ENCODE measurements around the gene HSPA6. TPM values are rescaled to one million over a fixed set of nuclear protein-coding genes. Genes with fewer than 3 reads are reported as not detected.

The HSPA6 gene
- polyA plus RNA-seq, 2 of the 4 experiments (the other 2 are of a cell fraction), result 0.50 to 0.58 TPM

DNA sequence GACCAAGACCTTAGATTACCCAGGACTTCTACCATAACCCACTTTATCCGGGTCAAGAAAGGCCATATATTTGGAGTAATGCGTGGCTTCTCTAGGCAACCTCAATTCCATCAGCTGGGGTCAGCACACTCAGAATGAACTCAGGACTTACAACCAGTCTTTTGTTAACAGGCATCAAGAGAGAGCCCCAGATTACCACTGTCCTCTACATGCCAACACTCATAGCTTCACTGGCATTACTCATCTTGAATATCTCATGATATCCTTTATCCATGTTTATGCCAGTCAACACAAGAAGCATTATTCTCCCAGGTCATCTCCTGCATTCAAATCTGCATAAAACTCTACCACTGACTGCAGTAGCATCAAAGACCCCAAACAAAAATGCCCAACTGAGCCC is 25.7 kb upstream of the HSPA6 start:
- Histone ChIP-seq H3K9me3 (no peaks in the 10 kb centered on the region), H3K4me2 (no peak overlapping the region), H3K4me1 (no peaks in the 10 kb centered on the region), H3K4me3 (no peak overlapping the region), H3K27ac (no peak overlapping the region)
- POLR2A ChIA-PET, result no interaction called here
- no peak for DNase-seq (ENCODE audit: low read depth in 1 of 2, low spot score in 1 of 2)
- CTCF ChIA-PET, result interaction anchor here (1.5 kb wide), 1 partner anchor 14 kb away, joined by 4 read pairs; no protein-coding TSS in a partner anchor
- no peak for FAIRE-seq
- WGBS (ENCODE audit: missing lambda C conversion rate), result 58% methylated on average over 2 of the region's 2 CpGs
- no peak for ATAC-seq
- TF ChIP-seq JUNB (IDR thresholded peaks at IDR 0.05) (no peak), BHLHE40 (IDR thresholded peaks at IDR 0.05; ENCODE audit: low read depth, low read length) (no peak), TP53 (CRISPR knock-in tag; IDR thresholded peaks at IDR 0.05) (no peak), POLR2AphosphoS2 (conservative IDR thresholded peaks at IDR 0.05; ENCODE audit: low read length) (no peak), NPAS2 (CRISPR knock-in tag; IDR thresholded peaks at IDR 0.05; ENCODE audit: borderline replicate concordance) (no peak), MYC (IDR thresholded peaks at IDR 0.05; ENCODE audit: borderline replicate concordance, low read length) (no peak)
- TF ChIP-seq, protein P1, sequence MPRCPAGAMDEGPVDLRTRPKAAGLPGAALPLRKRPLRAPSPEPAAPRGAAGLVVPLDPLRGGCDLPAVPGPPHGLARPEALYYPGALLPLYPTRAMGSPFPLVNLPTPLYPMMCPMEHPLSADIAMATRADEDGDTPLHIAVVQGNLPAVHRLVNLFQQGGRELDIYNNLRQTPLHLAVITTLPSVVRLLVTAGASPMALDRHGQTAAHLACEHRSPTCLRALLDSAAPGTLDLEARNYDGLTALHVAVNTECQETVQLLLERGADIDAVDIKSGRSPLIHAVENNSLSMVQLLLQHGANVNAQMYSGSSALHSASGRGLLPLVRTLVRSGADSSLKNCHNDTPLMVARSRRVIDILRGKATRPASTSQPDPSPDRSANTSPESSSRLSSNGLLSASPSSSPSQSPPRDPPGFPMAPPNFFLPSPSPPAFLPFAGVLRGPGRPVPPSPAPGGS (IDR thresholded peaks at IDR 0.05), result no peak
- TF ChIP-seq, protein P2, sequence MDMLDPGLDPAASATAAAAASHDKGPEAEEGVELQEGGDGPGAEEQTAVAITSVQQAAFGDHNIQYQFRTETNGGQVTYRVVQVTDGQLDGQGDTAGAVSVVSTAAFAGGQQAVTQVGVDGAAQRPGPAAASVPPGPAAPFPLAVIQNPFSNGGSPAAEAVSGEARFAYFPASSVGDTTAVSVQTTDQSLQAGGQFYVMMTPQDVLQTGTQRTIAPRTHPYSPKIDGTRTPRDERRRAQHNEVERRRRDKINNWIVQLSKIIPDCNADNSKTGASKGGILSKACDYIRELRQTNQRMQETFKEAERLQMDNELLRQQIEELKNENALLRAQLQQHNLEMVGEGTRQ (IDR thresholded peaks at IDR 0.05), result no peak
- TF ChIP-seq, protein P3, sequence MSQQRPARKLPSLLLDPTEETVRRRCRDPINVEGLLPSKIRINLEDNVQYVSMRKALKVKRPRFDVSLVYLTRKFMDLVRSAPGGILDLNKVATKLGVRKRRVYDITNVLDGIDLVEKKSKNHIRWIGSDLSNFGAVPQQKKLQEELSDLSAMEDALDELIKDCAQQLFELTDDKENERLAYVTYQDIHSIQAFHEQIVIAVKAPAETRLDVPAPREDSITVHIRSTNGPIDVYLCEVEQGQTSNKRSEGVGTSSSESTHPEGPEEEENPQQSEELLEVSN (IDR thresholded peaks at IDR 0.05; ENCODE audit: borderline replicate concordance, low read depth), result no peak

GRCh38 chr1:161499099-161500039 is 25.0 kb upstream of the HSPA6 start:
- CTCF ChIA-PET, result interaction anchor here (1.5 kb wide), 1 partner anchor 15 kb away, joined by 4 read pairs; no protein-coding TSS in a partner anchor
- POLR2A ChIA-PET, result no interaction called here
- FAIRE-seq, result no peak
- TF ChIP-seq SREBF2 (IDR thresholded peaks at IDR 0.05), result no peak
- no peak for TF ChIP-seq NR3C1 (IDR thresholded peaks at IDR 0.05)
- no peak for TF ChIP-seq RCOR1 (IDR thresholded peaks at IDR 0.05; ENCODE audit: low read depth, low read length)
- TF ChIP-seq FOSL2 (IDR thresholded peaks at IDR 0.05), result no peak
- no peak for TF ChIP-seq FOSL2 (CRISPR knock-in tag; IDR thresholded peaks at IDR 0.05)
- no peak overlapping the region for H3K4me3 ChIP-seq
- WGBS (ENCODE audit: missing lambda C conversion rate), result 43% methylated on average over 8 of the region's 8 CpGs
- DNase-seq (ENCODE audit: low read depth in 1 of 2, low spot score in 1 of 2), result no peak
- no peaks in the 10 kb centered on the region for H3K9me3 ChIP-seq
- H3K27ac ChIP-seq, result no peak overlapping the region
- no peak overlapping the region for H3K4me2 ChIP-seq
- ATAC-seq, result no peak
- no peaks in the 10 kb centered on the region for H3K4me1 ChIP-seq

DNA sequence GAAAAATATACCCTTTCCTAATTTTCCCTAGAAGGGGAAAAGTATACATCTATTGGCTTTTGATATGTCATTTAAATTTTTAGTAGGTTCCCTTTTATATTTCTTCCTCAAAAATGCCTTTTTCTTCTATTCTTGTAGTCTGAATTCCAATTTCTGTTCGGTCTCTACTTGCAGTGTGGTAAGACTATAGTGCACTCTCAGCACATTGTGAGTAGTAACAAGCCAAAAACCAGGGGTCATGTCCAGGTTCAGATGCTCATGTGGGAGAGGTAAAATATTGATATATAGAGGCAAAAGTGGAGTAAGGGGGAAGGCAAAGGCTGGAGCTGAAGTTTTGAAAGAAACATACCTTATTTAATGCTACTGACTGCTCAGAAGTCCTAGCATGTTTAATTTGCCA is 23.1 kb upstream of the HSPA6 start:
- Histone ChIP-seq H3K4me1 (no peaks in the 10 kb centered on the region), H3K9me3 (no peaks in the 10 kb centered on the region), H3K27ac (no peak overlapping the region), H3K4me3 (no peak overlapping the region), H3K4me2 (no peak overlapping the region)
- WGBS (ENCODE audit: missing lambda C conversion rate), result 76% methylated on average over 1 of the region's 1 CpG
- DNase-seq (ENCODE audit: low read depth in 1 of 2, low spot score in 1 of 2) (no peak), ATAC-seq (no peak), FAIRE-seq (no peak)
- POLR2A ChIA-PET, result no interaction called here
- CTCF ChIA-PET, result interaction anchor here (2.1 kb wide), 1 partner anchor 14 kb away, joined by 8 read pairs; no protein-coding TSS in a partner anchor
- TF ChIP-seq MAZ (IDR thresholded peaks at IDR 0.05; ENCODE audit: borderline replicate concordance, low read depth, low read length) (no peak), MAFK (IDR thresholded peaks at IDR 0.05; ENCODE audit: partially characterized antibody) (peak; percentile 40), HOXB5 (CRISPR knock-in tag; IDR thresholded peaks at IDR 0.05) (no peak), NR3C1 (IDR thresholded peaks at IDR 0.05) (no peak), EP300 (IDR thresholded peaks at IDR 0.05) (no peak)
- TF ChIP-seq, protein P4, sequence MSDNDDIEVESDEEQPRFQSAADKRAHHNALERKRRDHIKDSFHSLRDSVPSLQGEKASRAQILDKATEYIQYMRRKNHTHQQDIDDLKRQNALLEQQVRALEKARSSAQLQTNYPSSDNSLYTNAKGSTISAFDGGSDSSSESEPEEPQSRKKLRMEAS (IDR thresholded peaks at IDR 0.05), result no peak

Measured in A549 (cell line).